ACC112 (cell line): ENCODE results near the gene PGLYRP2.

ENCODE experiments used
- H2AFZ ChIP-seq: fragments of 200-600 bp; sonication (generic); one replicate; pipeline ENCODE4 v1.6.0; 2017; ENCODE audit warnings: antibody characterized with exemption, low read length; ENCODE audit not compliant: unreplicated experiment
- H3K27ac ChIP-seq: fragments of 200-600 bp; sonication (generic); 2 replicates; pipeline ENCODE4 v1.5.1; 2014; ENCODE audit warnings: low read depth, mild to moderate bottlenecking, antibody characterized with exemption, low read length, moderate library complexity
- H3K27me3 ChIP-seq: fragments of 200-600 bp; sonication (generic); 2 replicates; pipeline ENCODE4 v1.6.1; 2014; ENCODE audit warnings: mild to moderate bottlenecking, antibody characterized with exemption, low read length, moderate library complexity, mixed read lengths; ENCODE audit not compliant: insufficient read depth
- H3K36me3 ChIP-seq: fragments of 200-600 bp; sonication (generic); 2 replicates; pipeline ENCODE4 v1.6.1; 2016; ENCODE audit warnings: mild to moderate bottlenecking, antibody characterized with exemption, low read length, moderate library complexity, mixed read lengths; ENCODE audit not compliant: insufficient read depth
- H3K4me1 ChIP-seq: fragments of 200-600 bp; sonication (generic); one replicate; pipeline ENCODE4 v1.6.1; 2016; ENCODE audit warnings: low read length, mixed read lengths; ENCODE audit not compliant: insufficient read depth, unreplicated experiment, control insufficient read depth
- H3K4me3 ChIP-seq: fragments of 200-600 bp; sonication (generic); 2 replicates; pipeline ENCODE4 v1.5.1; 2014; ENCODE audit warnings: mild to moderate bottlenecking, low read depth, low read length
- H3K79me2 ChIP-seq: fragments of 200-600 bp; sonication (generic); one replicate; pipeline ENCODE4 v1.6.0; 2016; ENCODE audit warnings: low read length; ENCODE audit not compliant: control insufficient read depth, unreplicated experiment, insufficient read depth

The PGLYRP2 gene

DNA sequence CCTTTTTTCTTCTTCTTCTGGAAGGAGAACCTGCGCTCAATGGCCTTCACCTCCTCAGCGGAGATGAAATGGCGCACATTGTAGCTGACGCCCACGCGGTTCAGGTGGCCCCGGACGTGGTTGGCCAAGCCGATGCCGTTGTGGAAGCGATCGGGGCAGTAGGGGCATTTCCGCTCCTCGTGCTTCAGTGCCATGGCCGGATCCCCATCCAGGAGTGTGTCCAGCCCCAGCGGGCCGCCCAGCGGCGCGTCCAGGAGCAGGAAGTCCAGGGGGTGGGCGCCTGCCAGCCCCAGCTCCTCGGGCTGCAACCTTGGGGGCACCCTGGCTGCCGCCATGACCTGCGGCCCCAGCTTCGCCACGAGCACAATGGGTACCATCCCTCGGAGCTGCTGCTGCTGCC, 40.7 kb downstream of the PGLYRP2 start:
- Histone ChIP-seq H3K4me3 (no peak overlapping the region), H3K27ac (no peak overlapping the region), H3K79me2 (no peaks in the 10 kb centered on the region), H3K4me1 (no peaks in the 10 kb centered on the region), H3K36me3 (no peaks in the 10 kb centered on the region), H2AFZ (no peak overlapping the region), H3K27me3 (no peaks in the 10 kb centered on the region)

- no peak overlapping the region for H2AFZ ChIP-seq
- no peaks in the 10 kb centered on the region for H3K27me3 ChIP-seq
- H3K79me2 ChIP-seq, result no peaks in the 10 kb centered on the region
- no peaks in the 10 kb centered on the region for H3K36me3 ChIP-seq
- no peak overlapping the region for H3K27ac ChIP-seq
- H3K4me3 ChIP-seq, result no peak overlapping the region
- H3K4me1 ChIP-seq, result no peaks in the 10 kb centered on the region
These were observed 41.2 kb downstream of the PGLYRP2 start for GRCh38 chr19:15438124-15438496.

DNA sequence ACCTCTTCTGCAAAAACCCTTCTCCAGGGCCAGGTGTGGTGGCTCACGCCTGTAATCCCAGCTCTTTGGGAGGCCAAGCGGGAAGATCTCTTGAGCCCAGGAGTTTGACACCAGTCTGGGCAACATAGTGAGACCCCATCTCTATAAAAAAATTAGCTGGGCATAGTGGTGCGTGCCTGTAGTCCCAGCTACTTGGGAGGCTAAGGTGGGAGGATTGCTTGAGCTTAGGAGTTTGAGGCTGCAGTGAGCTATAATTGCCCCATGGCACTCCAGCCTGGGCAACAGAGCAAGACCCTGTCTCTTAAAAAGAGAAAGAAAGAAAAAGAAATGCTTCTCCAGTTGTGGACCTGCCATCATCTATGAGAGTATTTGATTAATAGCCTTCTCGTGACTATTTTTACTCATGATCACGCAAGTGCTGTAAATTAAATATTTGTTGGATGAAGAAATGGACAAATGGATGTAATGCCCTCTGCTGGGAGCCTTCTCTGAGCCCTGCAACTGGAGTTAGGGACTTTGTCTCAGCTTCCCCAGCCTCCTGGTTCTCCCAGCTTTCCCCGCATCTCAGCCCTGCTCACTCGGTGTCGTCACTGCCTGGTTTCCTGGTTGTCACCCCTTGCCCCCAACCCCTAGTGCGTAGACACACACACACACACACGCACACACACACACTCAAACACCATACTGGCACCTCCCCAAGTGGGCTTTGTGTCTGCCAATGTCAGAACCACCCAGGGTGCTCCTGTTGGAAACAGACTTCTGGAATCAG, 41.8 kb downstream of the PGLYRP2 start:
- no peak overlapping the region for H3K27ac ChIP-seq
- no peak overlapping the region for H2AFZ ChIP-seq
- H3K4me1 ChIP-seq, result no peaks in the 10 kb centered on the region

GRCh38 chr19:15436826-15437110, 42.5 kb downstream of the PGLYRP2 start:
- no peaks in the 10 kb centered on the region for H3K36me3 ChIP-seq
- H3K27ac ChIP-seq, result no peak overlapping the region
- H3K79me2 ChIP-seq, result peaks cover 5% of the 10 kb centered on the region
- no peak overlapping the region for H3K4me3 ChIP-seq
- no peaks in the 10 kb centered on the region for H3K27me3 ChIP-seq
- no peaks in the 10 kb centered on the region for H3K4me1 ChIP-seq
- H2AFZ ChIP-seq, result no peak overlapping the region

More for the DNA sequence above, 41.8 kb downstream of the PGLYRP2 start:
- H3K79me2 ChIP-seq, result no peaks in the 10 kb centered on the region
- H3K27me3 ChIP-seq, result no peaks in the 10 kb centered on the region
- no peaks in the 10 kb centered on the region for H3K36me3 ChIP-seq
- no peak overlapping the region for H3K4me3 ChIP-seq

- H3K79me2 ChIP-seq, result peaks cover 11% of the 10 kb centered on the region
- H3K27ac ChIP-seq, result no peak overlapping the region
- peaks cover under 1% of the 10 kb centered on the region for H3K4me1 ChIP-seq
- no peak overlapping the region for H2AFZ ChIP-seq
- no peaks in the 10 kb centered on the region for H3K27me3 ChIP-seq
- no peaks in the 10 kb centered on the region for H3K36me3 ChIP-seq
- H3K4me3 ChIP-seq, result no peak overlapping the region
These were observed 43.1 kb downstream of the PGLYRP2 start for GRCh38 chr19:15436012-15436825.

DNA sequence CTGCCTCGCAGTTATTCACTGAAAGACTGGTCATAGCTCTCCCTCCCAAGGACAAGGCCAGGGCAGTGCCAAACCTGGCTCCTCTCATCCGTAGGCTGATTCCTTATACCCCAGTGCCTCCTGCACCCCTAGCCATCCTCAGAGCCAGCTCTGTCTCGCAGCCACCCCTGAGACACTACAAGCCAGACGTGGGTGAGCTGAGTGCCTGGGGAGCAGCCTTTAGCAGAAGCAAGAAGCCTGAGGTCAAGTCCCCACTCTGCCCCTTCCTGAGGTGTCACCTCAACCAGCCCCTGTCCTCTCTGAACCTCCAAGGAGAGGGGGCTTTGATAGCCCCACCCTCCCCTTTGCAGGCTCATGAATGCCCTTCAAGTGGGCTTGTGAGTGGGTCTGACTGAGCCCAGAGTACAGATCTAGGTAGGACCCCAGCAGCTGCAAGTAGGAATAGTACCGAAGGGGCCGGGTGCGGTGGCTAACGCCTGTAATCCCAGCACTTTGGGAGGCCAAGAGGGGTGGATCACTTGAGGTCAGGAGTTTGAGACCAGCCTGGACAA, 45.7 kb downstream of the PGLYRP2 start:
- no peak overlapping the region for H3K27ac ChIP-seq
- H3K79me2 ChIP-seq, result peaks cover 36% of the 10 kb centered on the region
- H3K4me1 ChIP-seq, result peaks cover 3% of the 10 kb centered on the region
- no peaks in the 10 kb centered on the region for H3K27me3 ChIP-seq
- peak overlapping the region; percentile 91 for H3K4me3 ChIP-seq
- peak overlapping the region; percentile 89 for H2AFZ ChIP-seq
- H3K36me3 ChIP-seq, result no peaks in the 10 kb centered on the region

DNA sequence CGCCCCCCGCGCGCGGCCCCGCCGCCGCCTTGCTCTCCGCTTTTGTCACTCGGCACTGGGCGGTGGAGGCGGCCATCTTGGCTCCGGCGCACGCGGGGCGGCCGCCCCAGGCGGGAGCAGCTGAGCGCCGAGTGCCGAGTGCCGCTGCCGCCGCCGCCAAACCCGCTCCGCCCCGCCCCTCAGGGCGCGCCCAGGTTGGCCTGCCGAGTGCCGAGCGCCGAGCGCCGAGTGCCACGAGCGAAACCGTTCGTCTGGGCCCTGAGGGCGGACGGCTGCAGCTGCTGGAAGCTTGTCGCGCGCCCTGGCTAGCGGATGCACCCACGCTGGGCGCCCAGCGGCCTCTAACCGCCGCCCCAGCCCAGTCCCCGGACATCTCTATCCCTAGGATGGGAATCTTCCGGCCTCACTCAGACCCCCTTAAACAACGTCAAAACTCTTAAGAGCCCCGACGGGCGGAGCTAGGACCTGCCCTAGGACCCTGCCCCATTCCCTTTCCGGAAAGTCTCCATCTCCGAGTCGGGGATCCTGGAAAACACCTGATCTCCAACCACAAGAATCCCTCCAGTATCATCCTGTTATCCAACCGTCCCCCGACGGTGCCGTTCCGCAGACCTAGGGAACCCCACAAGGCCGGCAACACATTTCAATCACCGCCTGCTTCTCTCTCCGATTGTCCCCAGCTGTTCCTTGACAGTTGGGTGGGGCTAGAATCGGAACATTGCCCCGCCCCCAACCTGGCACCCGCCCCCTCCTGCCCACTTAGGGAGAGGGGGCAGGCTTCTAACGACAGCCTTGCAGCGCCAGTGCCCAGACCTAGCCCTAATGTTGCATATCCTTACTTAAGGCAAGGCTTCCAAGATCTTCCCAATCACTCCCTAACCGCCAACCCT, 46.4 kb downstream of the PGLYRP2 start:
- H3K79me2 ChIP-seq, result peaks cover 36% of the 10 kb centered on the region
- no peaks in the 10 kb centered on the region for H3K27me3 ChIP-seq
- peaks cover 3% of the 10 kb centered on the region for H3K4me1 ChIP-seq
- H3K36me3 ChIP-seq, result no peaks in the 10 kb centered on the region
- peak overlapping the region; percentile 89 for H2AFZ ChIP-seq
- no peak overlapping the region for H3K27ac ChIP-seq
- H3K4me3 ChIP-seq, result peak overlapping the region; percentile 91

- H3K36me3 ChIP-seq, result no peaks in the 10 kb centered on the region
- H3K27me3 ChIP-seq, result no peaks in the 10 kb centered on the region
- H3K4me1 ChIP-seq, result peaks cover 3% of the 10 kb centered on the region
- peaks cover 36% of the 10 kb centered on the region for H3K79me2 ChIP-seq
- peak overlapping the region; percentile 23; the same call in 1 of the 2 replicates for H3K27ac ChIP-seq
- no peak overlapping the region for H2AFZ ChIP-seq
- H3K4me3 ChIP-seq, result peak overlapping the region; percentile 83
These were observed 47.2 kb downstream of the PGLYRP2 start for GRCh38 chr19:15432018-15432494.

GRCh38 chr19:15431396-15432017, 47.8 kb downstream of the PGLYRP2 start:
- Histone ChIP-seq H3K79me2 (peaks cover 36% of the 10 kb centered on the region), H3K4me1 (peaks cover 3% of the 10 kb centered on the region), H3K4me3 (peak overlapping the region; percentile 83), H3K27me3 (no peaks in the 10 kb centered on the region), H2AFZ (no peak overlapping the region), H3K36me3 (peaks cover 5% of the 10 kb centered on the region; the same call in 1 of the 2 replicates), H3K27ac (no peak overlapping the region)
